ENCODE measurements around the gene ZNF107.

GRCh38 chr7:64758151-64758550 lies 92.2 kb downstream of the ZNF107 start:
- no peak for TF ChIP-seq POLR2AphosphoS5 (IDR thresholded peaks at IDR 0.05; ENCODE audit: low read depth, low read length)
- TF ChIP-seq FOXP2 (optimal IDR thresholded peaks at IDR 0.05; ENCODE audit: borderline replicate concordance, extremely low read depth, extremely low read length, insufficient read depth): no peak
- no peak for TF ChIP-seq SIN3A (IDR thresholded peaks at IDR 0.05; ENCODE audit: borderline replicate concordance, insufficient read depth, low read length)
- no peak for TF ChIP-seq REST (IDR thresholded peaks at IDR 0.05; ENCODE audit: insufficient read depth in 1 of 2, low read depth in 2 of 2, low read length in 2 of 2)
- TF ChIP-seq TAF1 (IDR thresholded peaks at IDR 0.05; ENCODE audit: borderline replicate concordance, insufficient read depth, low read length): no peak

Data from PFSK-1 (cell line).